Left ventricle myocardium inferior (tissue), 1 donor: ENCODE results near the gene ESRRA. TPM values are rescaled to one million over a fixed set of nuclear protein-coding genes. Genes with fewer than 3 reads are reported as not detected.

ENCODE experiments used
- DNase-seq: peaks from one replicate; pipeline ENCODE4 v3.0.0-alpha.2; 2020
- H3K27ac ChIP-seq: fragments of 200-600 bp; replicated peaks from 2 replicates; pipeline ENCODE4 v1.8.0; 2021
- H3K27me3 ChIP-seq: fragments of 200-600 bp; 2 replicates; pipeline ENCODE4 v1.8.0; 2021; ENCODE audit warnings: low read depth
- H3K36me3 ChIP-seq: fragments of 200-600 bp; 2 replicates; pipeline ENCODE4 v1.8.0; 2021
- H3K4me1 ChIP-seq: fragments of 200-600 bp; 2 replicates; pipeline ENCODE4 v1.8.0; 2021
- H3K4me3 ChIP-seq: fragments of 200-600 bp; 2 replicates; pipeline ENCODE4 v1.8.0; 2021; ENCODE audit warnings: mild to moderate bottlenecking, moderate library complexity
- H3K9me3 ChIP-seq: fragments of 200-600 bp; replicated peaks from 2 replicates; pipeline ENCODE4 v1.8.0; 2021
- CTCF ChIP-seq: fragments of 200-600 bp; IDR thresholded peaks from 2 replicates; pipeline ENCODE4 v1.8.0; 2021; ENCODE audit warnings: antibody characterized with exemption, mild to moderate bottlenecking, borderline replicate concordance
- intact Hi-C: fragments of 100-400 bp; cut with micrococcal nuclease; formaldehyde crosslinking; loops from one replicate; pipeline ENCODE4 v1.11.0; 2022
- total RNA-seq: library from RNA; stranded (reverse); fragmentation: NEBNext Ultra II Directional; extraction: Animal tissue kit (Norgen Biotek cat#: 25700); gene quantifications from one replicate; pipeline ENCODE4 v1.2.1, GENCODE V29; 2021
- donor health status: DM: no; HTN: yes; CAD: no; lungs with severe emphysema.

Gene ESRRA
- total RNA-seq, 1 donor from 2014 or later = 213 TPM

- no peaks in the 10 kb centered on the region for H3K9me3 ChIP-seq
- no peak overlapping the region for H3K27ac ChIP-seq
- DNase-seq = no peak
- H3K27me3 ChIP-seq = no peaks in the 10 kb centered on the region
- peaks cover 30% of the 10 kb centered on the region for H3K4me1 ChIP-seq
- H3K4me3 ChIP-seq = no peak overlapping the region
- TF ChIP-seq CTCF = no peak
- intact Hi-C loops = no loop called here
- peaks cover 64% of the 10 kb centered on the region for H3K36me3 ChIP-seq
Measured at GRCh38 chr11:64264371-64264852, 40.9 kb upstream of the ESRRA start.

GRCh38 chr11:64265176-64266160 lies 39.9 kb upstream of the ESRRA start:
- Histone ChIP-seq H3K4me3 (no peak overlapping the region), H3K27me3 (no peaks in the 10 kb centered on the region), H3K9me3 (no peaks in the 10 kb centered on the region), H3K4me1 (peaks cover 36% of the 10 kb centered on the region), H3K27ac (no peak overlapping the region), H3K36me3 (peaks cover 56% of the 10 kb centered on the region)
- no peak for DNase-seq
- no peak for TF ChIP-seq CTCF
- intact Hi-C loops = no loop called here

GRCh38 chr11:64266339-64266738 lies 39.0 kb upstream of the ESRRA start:
- TF ChIP-seq CTCF = no peak
- H3K27me3 ChIP-seq = no peaks in the 10 kb centered on the region
- peaks cover 38% of the 10 kb centered on the region for H3K4me1 ChIP-seq
- DNase-seq = no peak
- intact Hi-C loops = no loop called here
- H3K9me3 ChIP-seq = no peaks in the 10 kb centered on the region
- peaks cover 51% of the 10 kb centered on the region for H3K36me3 ChIP-seq
- H3K27ac ChIP-seq = peak overlapping the region; percentile 98
- H3K4me3 ChIP-seq = no peak overlapping the region

GRCh38 chr11:64267207-64267945 lies 37.9 kb upstream of the ESRRA start:
- H3K36me3 ChIP-seq = peaks cover 41% of the 10 kb centered on the region
- intact Hi-C loops = no loop called here
- peak overlapping the region; percentile 85 for H3K4me3 ChIP-seq
- TF ChIP-seq CTCF = no peak
- no peaks in the 10 kb centered on the region for H3K27me3 ChIP-seq
- H3K27ac ChIP-seq = peak overlapping the region; percentile 98
- peaks cover 49% of the 10 kb centered on the region for H3K4me1 ChIP-seq
- H3K9me3 ChIP-seq = no peaks in the 10 kb centered on the region
- no peak for DNase-seq

GRCh38 chr11:64268025-64268892 lies 37.1 kb upstream of the ESRRA start:
- Histone ChIP-seq H3K4me3 (peak overlapping the region; percentile 85), H3K27me3 (no peaks in the 10 kb centered on the region), H3K36me3 (peaks cover 32% of the 10 kb centered on the region), H3K4me1 (peaks cover 57% of the 10 kb centered on the region), H3K27ac (peak overlapping the region; percentile 98), H3K9me3 (no peaks in the 10 kb centered on the region)
- peak; percentile 60 for DNase-seq
- peak; percentile 16 for TF ChIP-seq CTCF
- intact Hi-C loops = no loop called here
